Smooth muscle cell of the brain vasculature (primary cell): ENCODE results near the gene ISYNA1.

ENCODE experiments used
- DNase-seq: peaks from one replicate; pipeline ENCODE4 v3.0.0-alpha.2; 2012; ENCODE audit warnings: low read depth, low spot score

The ISYNA1 gene

DNA sequence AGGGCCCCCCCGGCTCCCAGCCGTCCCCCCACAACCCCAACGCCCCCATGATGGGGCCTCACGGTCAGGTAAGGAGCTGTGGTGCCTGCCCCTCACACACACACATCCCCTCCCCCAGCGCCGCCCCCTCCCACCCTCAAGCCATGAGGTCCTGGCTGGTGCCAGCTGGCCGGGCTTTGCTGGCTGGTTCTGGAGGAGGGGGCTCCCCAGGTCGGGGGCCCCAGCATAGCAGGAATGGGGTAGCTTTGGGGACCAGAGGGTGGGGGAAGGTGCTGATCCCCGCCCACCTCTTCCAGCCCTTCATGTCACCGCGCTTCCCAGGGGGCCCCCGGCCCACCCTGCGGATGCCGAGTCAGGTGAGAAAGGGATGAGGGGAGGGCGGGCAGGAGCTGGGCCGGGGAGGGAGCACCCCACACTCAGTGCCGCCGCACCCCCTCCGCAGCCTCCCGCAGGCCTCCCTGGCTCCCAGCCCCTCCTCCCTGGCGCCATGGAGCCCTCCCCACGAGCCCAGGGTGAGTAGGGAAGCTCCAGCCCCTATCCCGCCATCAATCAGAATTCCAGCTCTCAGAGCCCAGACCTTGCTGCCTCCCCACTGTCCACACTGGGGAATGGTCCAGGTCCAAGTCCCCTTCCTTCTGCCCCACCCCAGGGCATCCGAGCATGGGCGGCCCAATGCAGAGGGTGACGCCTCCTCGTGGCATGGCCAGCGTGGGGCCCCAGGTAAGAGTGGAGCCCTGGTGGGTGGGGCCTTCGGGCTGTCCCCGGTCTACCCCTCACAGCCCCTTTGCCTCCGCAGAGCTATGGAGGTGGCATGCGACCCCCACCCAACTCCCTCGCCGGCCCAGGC is 6.4 kb downstream of the ISYNA1 start:
- no peak for DNase-seq

DNA sequence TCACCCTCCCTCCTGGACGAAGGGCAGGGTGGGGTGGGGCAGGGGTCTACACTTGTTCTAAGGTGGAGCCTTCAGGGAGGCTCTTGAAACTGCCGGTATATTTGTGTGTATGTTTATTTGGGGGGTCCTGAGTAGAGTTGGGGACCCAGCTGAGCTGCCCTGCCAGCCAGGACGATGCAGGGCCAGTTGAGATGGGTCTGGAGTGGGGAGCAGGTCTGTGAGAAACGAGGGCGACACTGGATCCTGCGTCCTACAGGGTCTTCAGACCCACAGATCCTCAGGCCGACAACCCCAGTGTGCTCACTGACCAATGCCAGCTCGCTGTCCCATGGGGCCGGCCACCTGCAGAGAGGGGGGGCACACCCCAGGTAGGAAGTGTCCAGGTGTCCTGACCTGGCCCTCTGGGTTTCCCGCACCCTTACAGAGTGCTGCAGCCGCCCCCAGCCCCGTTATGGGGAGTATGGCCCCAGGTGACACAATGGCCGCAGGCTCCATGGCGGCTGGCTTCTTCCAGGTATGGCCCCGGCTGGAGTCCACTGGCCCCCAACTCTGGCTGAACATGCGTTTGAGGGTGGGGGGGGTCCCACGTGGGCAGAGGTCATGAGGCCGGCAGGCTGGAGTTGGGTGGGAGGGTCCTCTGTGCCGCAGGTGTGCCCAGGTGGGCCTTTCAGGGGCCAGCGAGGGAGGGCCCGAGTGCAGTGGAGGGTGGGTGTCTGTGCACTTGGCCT is 7.4 kb downstream of the ISYNA1 start:
- no peak for DNase-seq

DNA sequence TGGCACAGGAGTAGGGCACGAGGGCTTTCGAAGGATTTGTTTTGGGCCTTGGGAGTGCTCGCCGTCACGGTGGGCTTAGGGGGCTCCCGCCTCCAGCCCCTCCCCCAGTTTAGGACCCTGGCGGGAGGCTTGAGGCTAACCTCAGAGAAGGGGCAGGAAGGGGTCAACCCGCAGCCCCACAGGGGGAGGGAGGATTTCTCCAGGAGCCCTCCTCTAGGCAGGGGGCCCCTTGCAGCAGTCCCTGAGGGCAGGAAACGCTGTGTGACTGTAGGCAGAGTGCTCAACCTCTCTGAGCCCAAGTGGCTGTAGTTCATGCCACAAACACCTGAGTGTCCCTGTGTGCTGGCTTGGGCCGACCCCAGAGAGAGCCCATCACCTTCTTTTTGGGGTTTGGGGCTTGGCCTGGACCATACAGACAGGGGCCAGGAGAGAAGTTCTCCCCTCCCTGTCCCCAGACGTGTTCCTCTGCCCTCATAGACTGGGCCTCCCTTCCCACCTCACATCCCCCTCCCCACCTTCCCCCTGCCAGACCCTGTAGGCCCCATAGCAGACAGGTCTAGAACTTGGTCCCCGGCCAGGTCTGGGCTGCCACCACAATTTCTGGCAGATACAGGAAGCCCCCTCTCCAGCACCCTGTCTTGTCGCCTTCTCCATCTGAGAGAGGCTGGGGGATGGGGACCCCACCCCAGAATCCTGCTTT is 8.1 kb downstream of the ISYNA1 start:
- DNase-seq, result no peak

DNA sequence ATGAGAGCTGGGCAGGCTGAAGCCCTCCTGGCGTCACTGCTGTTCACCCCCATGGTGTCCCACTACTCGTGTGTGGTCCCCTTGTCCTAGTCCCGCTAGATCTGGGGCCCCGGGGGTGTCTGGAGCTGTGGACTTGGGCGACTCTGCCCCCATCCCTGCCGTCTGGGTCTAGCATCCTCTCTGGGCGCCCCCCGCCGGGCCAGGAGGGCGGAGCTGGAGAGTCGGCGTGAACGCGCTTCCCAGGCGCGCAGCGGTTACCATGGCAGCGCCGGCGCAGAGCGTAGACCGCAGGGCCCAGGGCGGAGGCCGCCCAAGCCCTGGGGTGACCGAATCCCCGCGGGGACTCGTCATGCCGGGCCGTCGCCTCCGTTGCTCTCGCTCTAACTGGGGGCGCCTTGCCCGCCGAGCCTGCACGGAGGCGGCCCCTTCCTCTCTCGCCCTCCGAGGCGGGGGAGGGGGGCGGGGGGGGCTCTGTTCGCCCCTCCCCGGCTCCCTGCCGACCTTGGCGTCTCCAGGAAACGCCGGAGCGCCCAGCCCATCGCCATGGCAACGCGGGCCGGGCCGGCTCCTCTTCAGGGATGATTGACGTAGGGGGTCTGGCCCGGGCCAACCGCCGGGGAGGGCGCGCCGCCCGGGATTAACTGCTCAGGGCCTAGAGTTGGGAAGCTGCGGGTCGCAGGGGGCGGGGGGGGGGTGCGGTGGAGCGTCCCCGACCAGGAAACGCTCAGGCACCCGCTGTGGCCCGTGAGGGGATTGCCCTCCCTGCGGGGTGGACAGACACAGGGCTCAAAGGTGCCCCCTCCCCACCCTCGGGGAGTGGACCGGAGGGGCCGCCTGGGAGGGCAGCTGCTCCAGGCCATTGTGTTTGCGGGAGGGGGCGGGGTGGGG is 8.9 kb downstream of the ISYNA1 start:
- DNase-seq, result no peak

DNA sequence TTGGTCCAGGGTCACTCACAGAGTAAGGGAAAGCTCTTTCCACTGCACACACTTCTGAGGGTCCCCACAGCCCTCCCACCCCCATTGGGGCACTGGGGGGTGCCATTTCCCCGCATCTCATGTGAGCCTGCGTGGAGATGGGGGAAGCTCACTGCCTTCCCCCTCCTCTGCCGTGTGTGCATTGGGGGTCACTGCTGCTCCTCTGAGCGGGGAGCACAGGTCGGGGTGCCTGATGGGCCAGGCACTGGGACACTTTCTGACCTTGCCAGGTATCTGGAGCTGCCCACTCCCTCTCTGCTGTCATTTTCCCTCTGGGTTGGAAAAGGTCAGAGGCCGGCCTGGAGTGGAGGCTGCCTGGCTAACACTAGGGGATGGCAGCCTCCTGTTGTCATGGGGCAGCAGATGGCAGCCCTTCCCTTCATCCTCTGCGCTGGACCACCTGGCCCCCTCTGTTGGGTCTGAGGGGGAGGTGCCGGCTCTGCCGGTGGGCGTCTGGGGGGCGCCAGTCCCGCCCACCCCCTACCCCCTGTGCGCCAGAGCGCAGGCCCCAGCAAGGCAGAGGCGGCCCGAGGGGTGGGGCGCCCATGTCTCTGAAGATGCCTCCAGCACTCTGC is 9.7 kb downstream of the ISYNA1 start:
- no peak for DNase-seq

DNA sequence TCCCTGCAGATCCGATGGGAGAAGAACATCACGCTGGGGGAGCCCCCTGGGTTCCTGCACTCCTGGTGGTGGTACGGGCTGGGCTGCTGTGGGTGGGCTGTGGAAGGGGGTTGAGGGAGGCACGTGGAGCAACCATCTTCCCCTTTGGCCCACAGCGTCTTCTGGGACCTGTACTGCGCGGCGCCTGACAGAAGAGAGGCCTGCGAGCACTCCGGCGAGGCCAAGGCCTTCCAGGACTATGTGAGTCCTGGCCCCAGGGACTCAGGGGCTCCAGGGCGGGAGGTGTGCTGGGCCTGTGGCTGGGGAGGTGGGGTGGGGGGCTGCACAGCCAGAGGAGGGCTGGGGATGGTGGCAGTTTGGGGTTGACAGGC is 10.2 kb downstream of the ISYNA1 start:
- DNase-seq, result no peak

DNA sequence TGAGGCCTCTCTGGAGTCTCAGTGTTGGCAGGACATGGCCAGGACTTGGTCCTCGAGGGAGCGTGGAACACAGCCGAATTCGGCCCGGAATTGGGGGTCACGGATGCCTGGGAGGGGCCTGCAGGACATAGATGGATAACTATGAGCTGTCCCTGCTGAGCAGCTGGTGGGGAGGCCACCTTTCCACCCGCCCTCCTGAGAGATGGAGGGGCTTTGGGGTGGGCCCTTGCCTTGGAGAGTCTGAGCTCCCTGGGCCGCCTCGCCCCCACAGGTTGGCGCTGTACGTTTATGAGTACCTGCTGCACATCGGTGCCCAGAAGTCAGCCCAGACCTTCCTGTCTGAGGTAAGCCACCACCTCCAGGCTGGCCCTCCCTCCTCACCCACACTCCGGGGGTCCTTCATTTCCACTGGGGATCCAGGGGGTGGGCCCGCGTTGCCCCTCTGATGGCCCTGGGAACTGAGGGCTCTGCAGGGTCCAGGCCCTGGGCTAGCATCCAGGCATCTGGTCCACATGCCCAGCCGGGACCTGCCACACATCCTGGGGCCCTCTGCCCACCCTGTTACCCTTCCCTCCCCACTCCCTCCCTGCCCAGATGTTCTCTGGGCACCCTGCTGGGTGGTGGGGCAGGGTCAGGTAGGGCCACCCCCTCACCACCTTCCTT is 10.7 kb downstream of the ISYNA1 start:
- DNase-seq, result no peak

DNA sequence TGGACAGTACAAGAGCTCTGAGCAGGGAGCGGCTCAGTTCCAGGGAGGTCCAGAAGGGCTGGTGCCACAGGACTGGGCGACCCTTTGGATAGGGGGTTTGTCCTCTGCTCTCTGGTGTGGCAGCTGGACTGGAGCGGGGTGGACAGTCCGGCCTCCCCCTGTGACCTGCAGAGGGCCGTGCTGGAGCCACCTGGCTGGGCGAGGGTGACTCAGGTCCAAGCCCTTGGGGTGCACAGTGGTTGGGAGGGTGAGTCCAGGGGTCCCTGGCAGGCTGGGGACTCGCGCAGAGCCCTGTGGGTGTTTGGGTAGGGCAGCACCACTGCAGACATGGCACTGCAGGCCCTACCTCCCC is 11.5 kb downstream of the ISYNA1 start:
- no peak for DNase-seq

DNA sequence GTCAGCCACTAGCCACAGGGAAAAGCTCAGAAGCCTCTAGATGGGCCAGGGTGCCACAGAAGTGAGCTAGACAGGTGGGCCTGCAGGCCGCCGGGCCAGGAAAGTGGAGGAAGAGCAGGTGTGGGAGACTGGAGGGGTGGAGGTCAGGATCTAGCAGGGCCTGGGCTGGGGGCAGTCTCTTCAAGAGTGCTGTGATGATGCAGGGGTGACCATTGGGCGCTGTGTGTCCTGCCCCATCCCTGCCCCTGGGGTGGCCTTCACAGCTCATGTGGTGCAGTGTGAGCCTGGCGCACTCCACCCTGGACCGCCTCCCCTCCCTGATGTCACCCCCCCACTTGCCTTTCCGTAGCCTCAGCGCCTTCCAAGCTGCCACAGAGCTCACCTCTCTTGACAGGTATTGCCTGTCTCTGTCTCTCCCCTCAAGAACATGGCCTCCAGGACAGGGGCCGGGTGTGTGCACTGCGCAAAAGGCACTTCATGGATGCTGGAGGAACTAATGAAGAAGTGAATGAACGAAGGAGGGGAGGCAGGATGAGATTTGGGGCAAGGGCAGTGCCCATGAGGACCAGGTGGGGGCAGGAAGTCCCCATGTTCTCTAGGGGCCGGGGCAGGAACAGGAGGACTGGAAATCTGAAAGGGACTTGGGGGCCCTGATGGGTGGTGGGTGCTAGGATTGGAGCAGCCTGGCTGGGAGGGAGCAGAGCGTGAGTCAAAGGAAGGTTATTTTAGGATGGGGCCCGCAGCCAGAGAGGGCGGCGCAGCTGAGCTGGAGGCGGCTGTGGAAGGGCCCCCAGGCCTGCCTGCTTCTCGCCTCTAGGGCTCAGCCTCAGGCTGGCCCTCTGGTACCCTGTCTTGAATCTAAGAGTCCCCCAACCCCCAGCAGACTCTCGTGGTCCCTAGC is 12.2 kb downstream of the ISYNA1 start:
- DNase-seq, result no peak

DNA sequence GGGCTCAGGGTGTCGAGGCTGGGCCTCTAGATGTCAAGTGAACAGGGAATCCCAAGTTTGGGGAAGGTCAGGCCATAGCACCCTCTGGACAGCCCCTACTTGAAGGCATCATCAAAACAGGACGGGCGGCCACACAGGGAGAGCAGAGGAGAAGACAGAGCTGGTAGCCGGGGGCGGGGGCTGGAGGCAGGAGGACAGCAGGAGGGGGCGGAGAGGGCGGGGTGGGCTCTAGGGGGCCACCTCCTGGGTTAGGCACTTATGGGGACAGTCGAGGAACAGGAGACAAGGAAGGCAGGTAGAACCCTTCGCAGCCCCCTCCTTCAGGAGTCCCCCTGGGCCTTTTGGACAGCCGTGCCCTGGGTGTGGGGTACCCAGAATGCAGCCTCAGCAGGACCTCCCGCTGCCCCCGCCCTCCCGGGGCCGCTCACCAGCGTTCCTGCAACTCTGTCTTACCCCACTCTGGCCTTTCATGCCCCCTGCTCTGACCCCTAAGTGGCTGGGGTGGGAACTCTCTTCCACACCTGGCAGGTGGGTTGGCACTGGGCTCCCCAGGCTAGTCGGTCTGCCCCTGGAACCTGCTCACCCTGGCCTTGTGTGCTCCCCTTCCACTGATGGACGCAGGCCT is 12.9 kb downstream of the ISYNA1 start:
- no peak for DNase-seq

DNA sequence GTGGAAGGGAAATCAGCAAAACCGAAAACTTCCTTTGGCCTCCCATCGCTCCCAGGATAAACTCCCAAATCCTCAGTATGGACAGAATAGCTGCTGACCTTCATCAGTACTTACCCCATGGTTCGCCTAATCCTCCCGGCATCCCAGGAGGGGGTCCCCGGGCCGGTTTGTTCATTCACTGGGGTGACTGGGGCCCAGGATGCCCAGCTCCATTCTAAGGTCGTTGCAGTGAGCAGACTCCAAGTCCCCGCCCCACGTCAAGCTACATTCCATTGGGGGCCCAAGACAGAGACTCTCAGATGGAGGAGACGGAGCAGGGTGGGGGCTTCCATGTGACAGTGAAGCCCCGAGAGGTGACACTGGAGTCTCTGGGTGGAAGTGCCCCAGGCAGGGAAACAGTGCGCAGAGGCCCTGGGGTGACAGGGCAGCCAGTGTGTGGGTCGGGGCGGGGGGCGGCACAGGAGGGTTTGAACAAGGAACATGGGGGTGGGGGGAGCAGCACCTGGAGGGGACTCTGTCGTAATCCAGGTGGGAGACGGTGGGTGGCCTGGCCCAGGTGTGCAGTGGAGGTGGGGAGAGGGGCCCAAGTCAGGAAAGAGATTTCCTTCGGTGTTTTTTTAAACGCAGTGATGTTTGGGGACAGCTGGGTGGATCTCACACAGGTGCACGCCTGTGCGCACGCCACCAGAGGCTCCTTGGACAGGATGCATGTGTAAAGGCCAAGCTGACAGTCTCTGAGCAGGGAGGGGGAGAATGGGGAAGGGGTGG is 13.6 kb downstream of the ISYNA1 start:
- no peak for DNase-seq

DNA sequence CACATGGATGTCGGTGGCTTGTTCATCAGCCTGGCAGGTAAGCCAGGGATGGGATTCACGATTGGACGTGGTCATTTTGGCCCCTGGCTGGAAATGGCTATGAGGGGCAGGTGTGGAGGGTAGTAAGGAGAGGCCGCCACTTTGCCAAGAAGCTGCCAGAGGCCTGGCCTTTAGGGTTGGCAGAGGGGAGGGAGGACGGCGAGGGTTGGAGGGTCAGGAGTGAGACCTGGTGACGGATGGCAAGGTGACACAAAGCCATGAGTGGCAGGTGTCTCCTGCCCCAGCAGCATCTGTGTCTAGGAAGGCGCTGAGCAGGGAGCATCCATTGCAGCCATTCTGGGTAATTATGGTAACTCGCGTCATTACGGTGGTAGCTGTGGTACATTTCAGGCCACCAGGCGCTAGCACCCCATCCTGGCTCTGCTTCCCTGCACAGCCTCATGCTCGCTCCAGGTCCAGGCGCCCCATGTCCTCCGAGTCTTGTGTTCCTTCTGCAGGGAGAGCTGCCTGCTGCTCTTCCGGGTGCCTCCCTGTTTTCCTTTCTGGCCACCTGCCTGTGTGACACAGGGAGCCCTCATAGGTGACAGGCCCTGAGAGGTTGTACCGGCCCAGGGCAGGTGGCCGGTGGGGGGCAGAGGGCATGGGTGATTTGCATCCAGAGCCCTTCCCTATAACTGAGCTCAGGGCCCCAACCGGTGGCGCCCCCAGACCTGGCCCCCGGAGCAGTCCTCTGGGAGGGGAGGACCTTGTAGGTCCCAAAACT is 14.5 kb downstream of the ISYNA1 start:
- no peak for DNase-seq

DNA sequence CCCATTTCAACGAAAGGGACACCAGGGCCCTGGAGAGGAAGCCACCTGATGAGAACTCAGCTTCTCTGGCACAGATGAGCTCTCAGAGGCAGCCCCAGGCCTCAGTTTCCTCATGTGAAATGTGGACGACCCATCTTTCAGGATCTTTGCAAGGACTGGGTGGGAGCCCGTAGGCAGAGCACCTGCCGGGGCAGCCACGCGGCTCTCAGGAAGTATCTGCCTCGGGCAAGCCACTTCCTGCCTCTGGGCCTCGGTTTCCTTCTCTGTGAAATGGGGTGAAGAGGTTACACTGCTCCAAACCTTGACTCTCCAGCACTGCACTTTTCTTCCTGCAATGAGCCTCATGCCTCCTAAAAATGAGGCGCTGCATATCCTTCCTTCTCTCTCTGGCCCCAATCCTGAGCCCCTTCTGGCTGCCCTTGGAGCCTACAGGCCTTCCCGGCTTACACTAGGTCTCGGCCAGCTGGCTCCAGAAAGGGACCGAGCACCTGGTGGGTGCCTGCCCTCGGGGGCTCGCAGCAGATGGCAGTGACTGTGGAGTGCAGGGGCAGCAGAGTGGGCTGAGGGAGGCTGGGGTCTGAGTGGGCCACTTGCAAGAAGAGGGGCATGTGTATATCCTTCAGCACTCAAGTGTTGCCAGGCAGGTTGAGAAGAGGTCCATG is 15.3 kb downstream of the ISYNA1 start:
- no peak for DNase-seq

DNA sequence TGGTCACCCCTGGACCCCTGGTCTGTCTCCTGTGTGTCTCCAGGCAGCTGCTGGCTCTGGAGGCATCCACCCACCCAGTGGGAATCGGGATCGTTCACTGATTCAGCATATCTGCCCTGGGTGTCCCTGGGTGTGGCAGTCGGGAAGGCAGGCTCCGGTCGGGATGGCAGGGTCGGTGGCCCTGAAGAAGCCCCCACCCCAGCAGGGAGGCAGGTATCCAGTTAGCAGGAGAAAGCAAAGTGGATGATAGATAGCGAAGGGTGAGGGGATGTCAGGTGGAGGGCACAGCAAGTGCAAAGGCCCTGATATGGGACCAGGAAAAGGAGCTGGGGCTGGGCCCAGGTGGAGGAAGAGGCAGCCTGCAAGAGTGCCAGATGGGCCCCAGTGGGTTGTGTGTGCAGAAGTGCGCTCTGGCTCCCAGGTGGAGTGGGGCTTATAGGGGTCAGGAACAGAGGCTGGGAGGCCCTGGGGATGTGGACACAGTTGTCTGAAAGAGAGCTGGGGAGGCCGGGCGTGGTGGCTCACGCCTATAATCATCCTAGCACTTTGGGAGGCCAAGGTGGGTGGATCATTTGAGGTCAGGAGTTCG is 16.5 kb downstream of the ISYNA1 start:
- DNase-seq, result no peak

DNA sequence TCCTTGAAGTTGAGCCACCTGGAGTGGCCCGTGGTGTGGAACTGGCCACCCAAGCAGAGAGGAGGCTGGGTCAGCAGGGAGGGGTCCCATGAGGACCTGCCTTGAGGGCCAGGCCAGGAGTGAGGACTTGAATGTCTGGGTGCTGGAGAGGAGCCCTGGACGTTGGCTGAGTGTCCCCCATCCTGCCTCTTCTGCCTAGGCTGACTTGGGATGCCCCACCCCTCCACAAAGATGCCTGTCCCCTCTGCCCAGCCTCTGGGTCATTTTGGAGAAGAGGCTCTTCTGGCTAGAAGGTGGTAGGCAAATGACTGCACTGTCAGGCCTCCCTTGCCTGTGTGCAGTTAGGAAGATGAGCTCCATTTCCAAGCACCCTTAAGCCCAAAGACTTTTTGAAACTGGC is 17.0 kb downstream of the ISYNA1 start:
- DNase-seq, result no peak

DNA sequence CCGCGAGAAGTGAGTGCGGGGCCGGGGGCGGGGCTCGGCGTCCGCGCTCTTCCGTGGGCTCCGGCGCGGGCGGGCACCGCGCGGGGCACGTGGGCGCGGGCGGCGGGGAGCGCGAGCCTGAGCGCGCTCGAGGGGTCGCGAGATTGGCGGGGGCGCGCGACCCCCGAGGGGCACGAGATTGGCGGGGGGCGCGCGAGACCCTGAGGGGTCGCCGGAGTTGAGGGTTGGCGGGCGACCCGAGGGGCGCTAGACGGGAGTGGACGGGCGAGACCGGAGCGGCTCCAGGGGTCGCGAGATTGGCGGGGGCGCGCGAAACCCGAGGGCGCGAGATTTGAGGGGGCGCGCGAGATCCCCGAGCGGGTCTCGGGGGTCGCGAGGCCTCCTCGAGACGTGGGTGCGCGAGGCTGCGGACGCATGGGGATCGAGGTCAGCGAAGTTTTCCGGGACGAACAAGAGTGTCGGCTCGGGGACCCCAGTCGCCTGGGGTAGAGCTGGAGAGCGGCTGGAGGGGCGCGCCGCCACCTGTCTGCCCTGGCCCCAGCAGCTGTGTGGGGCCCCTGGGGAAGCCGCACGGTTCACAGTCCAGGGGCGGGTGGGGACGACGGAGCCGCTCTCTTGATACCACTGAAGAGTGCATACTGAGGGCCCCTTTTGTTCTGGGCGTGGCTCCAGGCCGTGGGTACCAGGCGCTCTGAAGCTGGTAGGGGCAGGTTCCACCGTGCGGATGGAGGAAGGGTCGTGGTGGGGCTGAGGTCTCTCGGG is 18.1 kb downstream of the ISYNA1 start:
- DNase-seq, result no peak
